HG02943 (cell line): ENCODE measurements around the gene XIST.
"Not testable (repeated sequence)": the region's sequence is repeated elsewhere in the genome, so short reads cannot be mapped to it uniquely, and the experiment has no call there.

Experiments
- ATAC-seq: cut with Tn5 transposase; IDR thresholded peaks from one replicate; pipeline ENCODE4 v1.9.1; 2021; ENCODE audit warnings: mild to moderate bottlenecking, low read depth, moderate library complexity; ENCODE audit not compliant: unreplicated experiment

XIST gene

GRCh38 chrX:73840120-73840924, 12.2 kb downstream of the XIST start:
- no peak for ATAC-seq

GRCh38 chrX:73839152-73839551, 13.4 kb downstream of the XIST start:
- ATAC-seq: no peak

GRCh38 chrX:73838123-73838522, 14.4 kb downstream of the XIST start:
- ATAC-seq: no peak

- no peak for ATAC-seq
Measured at GRCh38 chrX:73836956-73837477, 15.5 kb downstream of the XIST start.

- no peak for ATAC-seq
Measured at GRCh38 chrX:73834219-73834618, 18.3 kb downstream of the XIST start.

- ATAC-seq: no peak
Measured at GRCh38 chrX:73832319-73832718, 20.2 kb downstream of the XIST start.

GRCh38 chrX:73831500-73831899, 21.0 kb downstream of the XIST start:
- ATAC-seq: no peak

GRCh38 chrX:73830489-73831414, 21.8 kb downstream of the XIST start:
- ATAC-seq: no peak

- ATAC-seq: no peak
Measured at GRCh38 chrX:73829890-73830466, 22.5 kb downstream of the XIST start.

GRCh38 chrX:73828080-73828720, 24.3 kb downstream of the XIST start:
- ATAC-seq: no peak

GRCh38 chrX:73827406-73827805, 25.1 kb downstream of the XIST start:
- no peak for ATAC-seq

GRCh38 chrX:73826996-73827395, 25.5 kb downstream of the XIST start:
- ATAC-seq: no peak

- ATAC-seq: no peak
Measured at GRCh38 chrX:73825569-73825968, 26.9 kb downstream of the XIST start.

- no peak for ATAC-seq
Measured at GRCh38 chrX:73823473-73824004, 29.0 kb downstream of the XIST start.

- ATAC-seq: no peak
Measured at GRCh38 chrX:73822775-73823174, 29.7 kb downstream of the XIST start.

GRCh38 chrX:73821921-73822559, 30.5 kb downstream of the XIST start:
- ATAC-seq: no peak

- ATAC-seq: not testable (repeated sequence)
Measured at GRCh38 chrX:73819864-73820558, 32.5 kb downstream of the XIST start.

- no peak for ATAC-seq
Measured at GRCh38 chrX:73818200-73819116, 34.1 kb downstream of the XIST start.
